Measurements from ENCODE around the gene ADAMTS9.

Gene ADAMTS9

GRCh38 chr3:64551697-64552096 lies 136.1 kb downstream of the ADAMTS9 start:
- no peak for TF ChIP-seq GABPA (IDR thresholded peaks at IDR 0.05; ENCODE audit: low read depth)
- TF ChIP-seq REST (IDR thresholded peaks at IDR 0.05; ENCODE audit: insufficient replicate concordance, low read depth): no peak
- TF ChIP-seq, protein P1, sequence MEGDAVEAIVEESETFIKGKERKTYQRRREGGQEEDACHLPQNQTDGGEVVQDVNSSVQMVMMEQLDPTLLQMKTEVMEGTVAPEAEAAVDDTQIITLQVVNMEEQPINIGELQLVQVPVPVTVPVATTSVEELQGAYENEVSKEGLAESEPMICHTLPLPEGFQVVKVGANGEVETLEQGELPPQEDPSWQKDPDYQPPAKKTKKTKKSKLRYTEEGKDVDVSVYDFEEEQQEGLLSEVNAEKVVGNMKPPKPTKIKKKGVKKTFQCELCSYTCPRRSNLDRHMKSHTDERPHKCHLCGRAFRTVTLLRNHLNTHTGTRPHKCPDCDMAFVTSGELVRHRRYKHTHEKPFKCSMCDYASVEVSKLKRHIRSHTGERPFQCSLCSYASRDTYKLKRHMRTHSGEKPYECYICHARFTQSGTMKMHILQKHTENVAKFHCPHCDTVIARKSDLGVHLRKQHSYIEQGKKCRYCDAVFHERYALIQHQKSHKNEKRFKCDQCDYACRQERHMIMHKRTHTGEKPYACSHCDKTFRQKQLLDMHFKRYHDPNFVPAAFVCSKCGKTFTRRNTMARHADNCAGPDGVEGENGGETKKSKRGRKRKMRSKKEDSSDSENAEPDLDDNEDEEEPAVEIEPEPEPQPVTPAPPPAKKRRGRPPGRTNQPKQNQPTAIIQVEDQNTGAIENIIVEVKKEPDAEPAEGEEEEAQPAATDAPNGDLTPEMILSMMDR (IDR thresholded peaks at IDR 0.05; ENCODE audit: insufficient read depth, low read length): no peak
- TF ChIP-seq POLR2AphosphoS5 (IDR thresholded peaks at IDR 0.05; ENCODE audit: low read depth): no peak
- no peak for TF ChIP-seq SPI1 (IDR thresholded peaks at IDR 0.05; ENCODE audit: borderline replicate concordance, low read depth)
- Histone ChIP-seq H3K27ac (replicated peaks) (no peak overlapping the region), H3K4me3 (replicated peaks; ENCODE audit: insufficient read depth, low read length) (no peak overlapping the region), H3K27me3 (ENCODE audit: insufficient read depth, poor library complexity, severe bottlenecking) (no peaks in the 10 kb centered on the region)
- DNase-seq (ENCODE audit: low read depth in 1 of 2, low spot score in 1 of 2): no peak

- no peak for TF ChIP-seq POLR2AphosphoS5 (IDR thresholded peaks at IDR 0.05; ENCODE audit: low read depth)
- TF ChIP-seq REST (IDR thresholded peaks at IDR 0.05; ENCODE audit: insufficient replicate concordance, low read depth): no peak
- Histone ChIP-seq H3K4me3 (replicated peaks; ENCODE audit: insufficient read depth, low read length) (no peak overlapping the region), H3K27ac (replicated peaks) (no peak overlapping the region), H3K27me3 (ENCODE audit: insufficient read depth, poor library complexity, severe bottlenecking) (no peaks in the 10 kb centered on the region)
- no peak for DNase-seq (ENCODE audit: low read depth in 1 of 2, low spot score in 1 of 2)
These were observed 137.1 kb downstream of the ADAMTS9 start for GRCh38 chr3:64550745-64551144.

- no peaks in the 10 kb centered on the region for H3K27me3 ChIP-seq (ENCODE audit: insufficient read depth, poor library complexity, severe bottlenecking)
- no peak for TF ChIP-seq REST (IDR thresholded peaks at IDR 0.05; ENCODE audit: insufficient replicate concordance, low read depth)
- TF ChIP-seq POLR2AphosphoS5 (IDR thresholded peaks at IDR 0.05; ENCODE audit: low read depth): no peak
- no peak for TF ChIP-seq SPI1 (IDR thresholded peaks at IDR 0.05; ENCODE audit: borderline replicate concordance, low read depth)
- TF ChIP-seq, protein P1 (IDR thresholded peaks at IDR 0.05; ENCODE audit: insufficient read depth, low read length): no peak
- no peak for TF ChIP-seq GABPA (IDR thresholded peaks at IDR 0.05; ENCODE audit: low read depth)
- DNase-seq (ENCODE audit: low read depth in 1 of 2, low spot score in 1 of 2): no peak
- H3K27ac ChIP-seq (replicated peaks): no peak overlapping the region
- H3K4me3 ChIP-seq (replicated peaks; ENCODE audit: insufficient read depth, low read length): no peak overlapping the region
These were observed 137.9 kb downstream of the ADAMTS9 start for GRCh38 chr3:64549869-64550268.
